ENCODE data around the gene HCN4.

- TF ChIP-seq CTCF (IDR thresholded peaks at IDR 0.05) (no peak), POLR2A (IDR thresholded peaks at IDR 0.05) (no peak)
These were observed 77.3 kb downstream of the HCN4 start for GRCh38 chr15:73291441-73291840.
